ENCODE results near the gene ZNF397. TPM values are rescaled to one million over a fixed set of nuclear protein-coding genes. Genes with fewer than 3 reads are reported as not detected.

ZNF397 gene
- total and polyA plus RNA-seq, 9 of the 15 experiments (the other 6 are each of a cell fraction or from before 2014, with no cell fraction given): 6.4 to 24.2 (median 19.3) TPM

DNA sequence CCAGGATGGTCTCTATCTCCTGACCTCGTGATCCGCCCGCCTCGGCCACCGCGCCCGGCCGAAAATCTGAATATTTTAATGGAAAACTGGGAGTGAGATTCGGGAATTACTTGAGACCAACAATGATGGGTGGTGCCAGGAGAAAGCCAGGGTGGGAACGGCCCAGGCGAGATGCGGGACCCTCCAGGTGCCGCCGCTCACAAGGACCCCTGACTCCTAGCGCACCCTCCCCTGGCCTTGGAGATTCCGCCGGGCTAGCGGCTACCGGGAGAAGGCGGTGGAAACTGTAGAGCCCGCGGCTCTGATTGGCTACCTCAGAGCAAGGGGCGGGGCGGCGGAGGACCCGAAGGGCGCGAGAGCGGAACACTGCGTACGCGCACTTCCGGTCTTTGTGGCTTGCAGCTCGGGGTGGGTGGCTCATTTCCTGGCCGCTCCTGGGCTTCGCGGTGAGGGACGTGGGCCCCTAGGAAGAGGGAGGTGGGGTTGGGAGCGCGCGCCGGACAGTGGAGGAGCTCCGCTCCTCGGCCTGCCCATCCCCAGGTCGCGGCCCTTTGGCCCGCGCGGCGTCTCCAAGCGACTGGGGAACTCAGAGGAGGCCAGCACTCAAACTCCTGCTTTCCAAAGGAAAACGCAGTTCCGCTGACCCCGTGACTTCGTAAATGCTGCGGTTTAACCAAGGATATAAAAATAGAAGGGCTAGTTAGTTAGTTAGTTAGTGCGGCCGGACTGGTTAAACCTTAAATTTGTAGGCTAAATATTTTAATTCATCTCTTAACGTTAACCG, at the start of gene ZNF397 (continued):
- 0 out of 2 replicates have a peak, but pooled peaks have one; percentile 33 for TF ChIP-seq RBM15 (IDR thresholded peaks at IDR 0.05; ENCODE audit: insufficient read depth, low read length)
- TF ChIP-seq, protein P1, sequence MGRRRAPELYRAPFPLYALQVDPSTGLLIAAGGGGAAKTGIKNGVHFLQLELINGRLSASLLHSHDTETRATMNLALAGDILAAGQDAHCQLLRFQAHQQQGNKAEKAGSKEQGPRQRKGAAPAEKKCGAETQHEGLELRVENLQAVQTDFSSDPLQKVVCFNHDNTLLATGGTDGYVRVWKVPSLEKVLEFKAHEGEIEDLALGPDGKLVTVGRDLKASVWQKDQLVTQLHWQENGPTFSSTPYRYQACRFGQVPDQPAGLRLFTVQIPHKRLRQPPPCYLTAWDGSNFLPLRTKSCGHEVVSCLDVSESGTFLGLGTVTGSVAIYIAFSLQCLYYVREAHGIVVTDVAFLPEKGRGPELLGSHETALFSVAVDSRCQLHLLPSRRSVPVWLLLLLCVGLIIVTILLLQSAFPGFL (CRISPR knock-in tag; IDR thresholded peaks at IDR 0.05): no peak
- TF ChIP-seq ZFP91 (CRISPR knock-in tag; IDR thresholded peaks at IDR 0.05): no peak
- TF ChIP-seq MEF2D (tag; conservative IDR thresholded peaks at IDR 0.05; ENCODE audit: low read depth): no peak
- no peak for TF ChIP-seq CEBPG (CRISPR knock-in tag; IDR thresholded peaks at IDR 0.05)
- TF ChIP-seq CEBPG (tag; conservative IDR thresholded peaks at IDR 0.05 in 1 of 2, IDR thresholded peaks at IDR 0.05 in 1 of 2): no peak
- TF ChIP-seq ZNF277 (CRISPR knock-in tag; IDR thresholded peaks at IDR 0.05; ENCODE audit: borderline replicate concordance): no peak
- TF ChIP-seq NR4A1 (CRISPR knock-in tag; IDR thresholded peaks at IDR 0.05): peak; percentile 76
- TF ChIP-seq NR4A1 (tag; IDR thresholded peaks at IDR 0.05): no peak
- no peak for TF ChIP-seq MECOM (CRISPR knock-in tag; IDR thresholded peaks at IDR 0.05)
- TF ChIP-seq, protein P2, sequence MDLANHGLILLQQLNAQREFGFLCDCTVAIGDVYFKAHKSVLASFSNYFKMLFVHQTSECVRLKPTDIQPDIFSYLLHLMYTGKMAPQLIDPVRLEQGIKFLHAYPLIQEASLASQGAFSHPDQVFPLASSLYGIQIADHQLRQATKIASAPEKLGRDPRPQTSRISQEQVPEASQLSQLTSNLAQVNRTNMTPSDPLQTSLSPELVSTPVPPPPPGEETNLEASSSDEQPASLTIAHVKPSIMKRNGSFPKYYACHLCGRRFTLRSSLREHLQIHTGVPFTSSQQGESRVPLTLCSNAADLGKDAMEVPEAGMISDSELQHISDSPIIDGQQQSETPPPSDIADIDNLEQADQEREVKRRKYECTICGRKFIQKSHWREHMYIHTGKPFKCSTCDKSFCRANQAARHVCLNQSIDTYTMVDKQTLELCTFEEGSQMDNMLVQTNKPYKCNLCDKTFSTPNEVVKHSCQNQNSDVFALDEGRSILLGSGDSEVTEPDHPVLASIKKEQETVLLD (IDR thresholded peaks at IDR 0.05): no peak
- TF ChIP-seq, protein P3, sequence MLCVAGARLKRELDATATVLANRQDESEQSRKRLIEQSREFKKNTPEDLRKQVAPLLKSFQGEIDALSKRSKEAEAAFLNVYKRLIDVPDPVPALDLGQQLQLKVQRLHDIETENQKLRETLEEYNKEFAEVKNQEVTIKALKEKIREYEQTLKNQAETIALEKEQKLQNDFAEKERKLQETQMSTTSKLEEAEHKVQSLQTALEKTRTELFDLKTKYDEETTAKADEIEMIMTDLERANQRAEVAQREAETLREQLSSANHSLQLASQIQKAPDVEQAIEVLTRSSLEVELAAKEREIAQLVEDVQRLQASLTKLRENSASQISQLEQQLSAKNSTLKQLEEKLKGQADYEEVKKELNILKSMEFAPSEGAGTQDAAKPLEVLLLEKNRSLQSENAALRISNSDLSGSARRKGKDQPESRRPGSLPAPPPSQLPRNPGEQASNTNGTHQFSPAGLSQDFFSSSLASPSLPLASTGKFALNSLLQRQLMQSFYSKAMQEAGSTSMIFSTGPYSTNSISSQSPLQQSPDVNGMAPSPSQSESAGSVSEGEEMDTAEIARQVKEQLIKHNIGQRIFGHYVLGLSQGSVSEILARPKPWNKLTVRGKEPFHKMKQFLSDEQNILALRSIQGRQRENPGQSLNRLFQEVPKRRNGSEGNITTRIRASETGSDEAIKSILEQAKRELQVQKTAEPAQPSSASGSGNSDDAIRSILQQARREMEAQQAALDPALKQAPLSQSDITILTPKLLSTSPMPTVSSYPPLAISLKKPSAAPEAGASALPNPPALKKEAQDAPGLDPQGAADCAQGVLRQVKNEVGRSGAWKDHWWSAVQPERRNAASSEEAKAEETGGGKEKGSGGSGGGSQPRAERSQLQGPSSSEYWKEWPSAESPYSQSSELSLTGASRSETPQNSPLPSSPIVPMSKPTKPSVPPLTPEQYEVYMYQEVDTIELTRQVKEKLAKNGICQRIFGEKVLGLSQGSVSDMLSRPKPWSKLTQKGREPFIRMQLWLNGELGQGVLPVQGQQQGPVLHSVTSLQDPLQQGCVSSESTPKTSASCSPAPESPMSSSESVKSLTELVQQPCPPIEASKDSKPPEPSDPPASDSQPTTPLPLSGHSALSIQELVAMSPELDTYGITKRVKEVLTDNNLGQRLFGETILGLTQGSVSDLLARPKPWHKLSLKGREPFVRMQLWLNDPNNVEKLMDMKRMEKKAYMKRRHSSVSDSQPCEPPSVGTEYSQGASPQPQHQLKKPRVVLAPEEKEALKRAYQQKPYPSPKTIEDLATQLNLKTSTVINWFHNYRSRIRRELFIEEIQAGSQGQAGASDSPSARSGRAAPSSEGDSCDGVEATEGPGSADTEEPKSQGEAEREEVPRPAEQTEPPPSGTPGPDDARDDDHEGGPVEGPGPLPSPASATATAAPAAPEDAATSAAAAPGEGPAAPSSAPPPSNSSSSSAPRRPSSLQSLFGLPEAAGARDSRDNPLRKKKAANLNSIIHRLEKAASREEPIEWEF (CRISPR knock-in tag; IDR thresholded peaks at IDR 0.05): no peak
- no peak for TF ChIP-seq ZNF695 (CRISPR knock-in tag; IDR thresholded peaks at IDR 0.05)
- peak; percentile 61; the same call in 1 of the 2 replicates for TF ChIP-seq SMAD3 (CRISPR knock-in tag; conservative IDR thresholded peaks at IDR 0.05)

Data from K562 (cell line).